GM23248 (cell line): ENCODE measurements around the gene MACROD2. TPM values are rescaled to one million over a fixed set of nuclear protein-coding genes. Genes with fewer than 3 reads are reported as not detected.
A peak's percentile ranks its signal among the peaks of the same experiment; 100 is the strongest.

Experiments
- DNase-seq: peaks from one replicate; pipeline ENCODE4 v3.0.0-alpha.2; 2015
- H2AFZ ChIP-seq: fragments of 200-600 bp; sonication (generic); 2 replicates; pipeline ENCODE4 v1.6.1; 2016; ENCODE audit warnings: antibody characterized with exemption
- H3F3A ChIP-seq: fragments of 200-600 bp; sonication (generic); 2 replicates; pipeline ENCODE4 v1.6.1; 2016; ENCODE audit warnings: mild to moderate bottlenecking, antibody characterized with exemption, mixed run types; ENCODE audit not compliant: insufficient read depth
- H3K27ac ChIP-seq: fragments of 200-600 bp; sonication (generic); 2 replicates; pipeline ENCODE4 v1.5.1; 2016; ENCODE audit warnings: mild to moderate bottlenecking
- H3K27me3 ChIP-seq: fragments of 200-600 bp; sonication (generic); replicated peaks from 2 replicates; pipeline ENCODE4 v1.6.1; 2016; ENCODE audit warnings: mild to moderate bottlenecking; ENCODE audit not compliant: insufficient read depth
- H3K36me3 ChIP-seq: fragments of 200-600 bp; sonication (generic); 2 replicates; pipeline ENCODE4 v1.6.1; 2016; ENCODE audit warnings: low read depth, mild to moderate bottlenecking
- H3K4me1 ChIP-seq: fragments of 200-600 bp; sonication (generic); 2 replicates; pipeline ENCODE4 v1.6.1; 2016; ENCODE audit warnings: mild to moderate bottlenecking; ENCODE audit not compliant: insufficient read depth
- H3K4me2 ChIP-seq: fragments of 200-600 bp; sonication (generic); one replicate; pipeline ENCODE4 v1.6.1; 2016; ENCODE audit warnings: mild to moderate bottlenecking; ENCODE audit not compliant: unreplicated experiment
- H3K4me3 ChIP-seq: fragments of 200-600 bp; sonication (generic); 2 replicates; pipeline ENCODE4 v1.5.1; 2016; ENCODE audit warnings: mild to moderate bottlenecking
- H3K79me2 ChIP-seq: fragments of 200-600 bp; sonication (generic); 2 replicates; pipeline ENCODE4 v1.6.1; 2016; ENCODE audit warnings: mild to moderate bottlenecking; ENCODE audit not compliant: insufficient read depth
- H3K9ac ChIP-seq: fragments of 200-600 bp; sonication (generic); 2 replicates; pipeline ENCODE4 v1.6.1; 2016; ENCODE audit warnings: mild to moderate bottlenecking
- H3K9me2 ChIP-seq: fragments of 200-600 bp; sonication (generic); 2 replicates; pipeline ENCODE4 v1.6.1; 2016; ENCODE audit warnings: mixed run types, mild to moderate bottlenecking, moderate library complexity; ENCODE audit not compliant: insufficient read depth
- H3K9me3 ChIP-seq: fragments of 200-600 bp; sonication (generic); one replicate; pipeline ENCODE4 v1.6.1; 2017; ENCODE audit warnings: low read depth
- H4K20me1 ChIP-seq: fragments of 200-600 bp; sonication (generic); 2 replicates; pipeline ENCODE4 v1.6.0; 2016; ENCODE audit not compliant: insufficient read depth
- EZH2 ChIP-seq: fragments of 200-600 bp; sonication (generic); IDR thresholded peaks from 2 replicates; pipeline ENCODE4 v1.6.1; 2018; ENCODE audit warnings: antibody characterized with exemption, mild to moderate bottlenecking; ENCODE audit not compliant: insufficient read depth, poor library complexity, severe bottlenecking
- EZH2phosphoT487 ChIP-seq: fragments of 200-600 bp; sonication (generic); IDR thresholded peaks from 2 replicates; pipeline ENCODE4 v1.6.1; 2018; ENCODE audit warnings: antibody characterized with exemption, moderate library complexity, mild to moderate bottlenecking, low read depth; ENCODE audit not compliant: insufficient read depth
- whole genome bisulfite sequencing, 2 experiments: methylation state at CpG; one replicate each; pipeline ENCODE4 v1.1.6; 2015 to 2017; ENCODE audit warnings: low lambda C conversion rate in 2 of 2, low coverage in 1 of 2; ENCODE audit errors: missing lambda C conversion rate in 2 of 2; 5-methylcytosine and 5-hydroxymethylcytosine counted together
- in situ Hi-C: fragments of 300-500 bp; cut with MboI; formaldehyde crosslinking; loops from 2 replicates; pipeline ENCODE4 v1.15.0; 2020
- polyA plus RNA-seq: library from polyadenylated mRNA; unstranded; fragments of >200 nt; fragmentation: Nextera tagmentation; extraction: Ambion mirVana; gene quantifications from 2 replicates; pipeline ENCODE4 v1.2.1, GENCODE V29; 2016
- total RNA-seq: library from RNA; depleted of rRNA; stranded (reverse); fragments of >200 nt; shearing (Covaris generic); gene quantifications from 2 replicates; pipeline ENCODE4 v1.2.3, GENCODE V29; 2014

Gene MACROD2
- total and polyA plus RNA-seq, 2 experiments from 2014 or later, result 1.1 to 3.1 TPM

DNA sequence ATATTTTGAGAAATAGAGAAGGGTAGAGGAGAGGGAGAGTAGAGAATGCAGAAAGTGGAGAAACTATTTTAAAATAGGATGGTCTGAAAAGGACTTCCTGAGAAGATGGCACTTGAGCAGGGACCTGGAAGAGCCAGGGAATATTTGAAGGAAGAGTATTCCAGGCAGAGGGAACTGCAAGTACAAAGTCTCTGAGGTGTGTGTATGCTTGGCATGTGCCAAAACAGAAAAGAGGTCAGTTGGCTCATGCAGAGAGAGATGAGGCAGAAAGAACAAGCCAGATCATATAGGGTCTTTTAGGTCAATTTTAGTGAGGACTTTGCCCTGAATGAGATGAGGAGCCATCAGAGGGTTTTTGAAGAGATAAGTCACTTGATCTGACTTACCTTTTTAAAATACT, 196.2 kb downstream of the MACROD2 start:
- H3K4me3 ChIP-seq, result no peak overlapping the region
- no peak overlapping the region for H3K9ac ChIP-seq
- H3K27ac ChIP-seq, result no peak overlapping the region
- no peaks in the 10 kb centered on the region for H3K9me2 ChIP-seq
- no peaks in the 10 kb centered on the region for H4K20me1 ChIP-seq
- in situ Hi-C loops, result no loop called here
- peaks cover 15% of the 10 kb centered on the region for H3K4me1 ChIP-seq
- H3K9me3 ChIP-seq, result no peaks in the 10 kb centered on the region
- no peaks in the 10 kb centered on the region for H3K36me3 ChIP-seq
- DNase-seq, result no peak
- no peak overlapping the region for H2AFZ ChIP-seq
- H3F3A ChIP-seq, result peaks cover 8% of the 10 kb centered on the region; the same call in 1 of the 2 replicates
- H3K4me2 ChIP-seq, result no peak overlapping the region
- TF ChIP-seq EZH2phosphoT487 (no peak), EZH2 (no peak)
- no peaks in the 10 kb centered on the region for H3K27me3 ChIP-seq
- no peaks in the 10 kb centered on the region for H3K79me2 ChIP-seq

DNA sequence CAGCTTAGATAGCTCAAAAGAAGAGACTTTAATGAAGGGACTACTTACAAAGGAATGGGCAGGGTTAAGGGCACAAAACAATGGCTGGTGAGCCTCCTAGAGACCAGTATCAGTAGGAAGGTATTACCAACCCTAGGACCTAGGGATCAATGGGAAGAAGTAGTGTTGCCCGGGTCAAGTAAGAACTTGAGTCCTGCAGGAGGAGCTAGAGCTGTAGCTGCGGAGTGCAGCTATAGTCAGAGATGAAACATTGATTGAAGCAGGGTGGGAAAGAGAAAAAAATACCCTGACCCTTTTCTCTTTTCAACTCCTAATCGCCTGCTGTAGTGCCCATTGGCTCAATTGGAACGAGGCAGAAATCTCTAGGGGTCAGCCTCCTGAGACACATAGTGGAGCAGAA, 198.1 kb downstream of the MACROD2 start:
- Histone ChIP-seq H3K9me2 (no peaks in the 10 kb centered on the region), H3K9ac (no peak overlapping the region), H3K27me3 (no peaks in the 10 kb centered on the region), H3F3A (peaks cover 26% of the 10 kb centered on the region), H3K27ac (no peak overlapping the region), H4K20me1 (no peaks in the 10 kb centered on the region), H3K9me3 (no peaks in the 10 kb centered on the region), H3K4me3 (no peak overlapping the region), H2AFZ (no peak overlapping the region), H3K36me3 (no peaks in the 10 kb centered on the region), H3K4me2 (no peak overlapping the region), H3K4me1 (peaks cover 33% of the 10 kb centered on the region), H3K79me2 (no peaks in the 10 kb centered on the region)
- no peak for DNase-seq
- in situ Hi-C loops, result no loop called here
- WGBS, 2 experiments, result 95% methylated on average over 4 of the region's 4 CpGs
- TF ChIP-seq EZH2phosphoT487 (no peak), EZH2 (no peak)

DNA sequence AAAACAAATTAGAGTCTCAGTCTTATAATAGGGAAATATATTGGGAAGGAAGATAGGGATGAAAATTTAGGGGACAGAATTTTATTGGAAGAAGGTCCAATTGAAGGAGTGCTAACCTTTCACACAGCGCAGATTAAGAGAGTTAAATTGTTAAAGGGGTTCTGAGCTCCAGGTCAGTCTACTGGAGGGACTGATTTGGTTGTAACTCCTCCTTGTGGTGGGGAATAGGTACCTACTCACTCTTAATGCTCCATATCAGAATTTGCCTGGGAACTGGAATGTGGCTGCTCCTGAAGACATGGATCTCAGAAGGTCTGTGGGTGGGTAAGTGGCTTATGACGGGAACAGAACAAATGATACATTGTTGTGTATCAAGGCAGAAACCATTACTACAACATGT, 198.6 kb downstream of the MACROD2 start:
- Histone ChIP-seq H3K4me1 (peaks cover 33% of the 10 kb centered on the region), H3K9ac (no peak overlapping the region), H3K4me3 (no peak overlapping the region), H3K79me2 (no peaks in the 10 kb centered on the region), H3K36me3 (no peaks in the 10 kb centered on the region), H3K4me2 (no peak overlapping the region), H3K27ac (no peak overlapping the region), H3K9me3 (no peaks in the 10 kb centered on the region), H3K9me2 (no peaks in the 10 kb centered on the region), H3F3A (peaks cover 29% of the 10 kb centered on the region), H4K20me1 (no peaks in the 10 kb centered on the region), H3K27me3 (no peaks in the 10 kb centered on the region), H2AFZ (peak overlapping the region; percentile 25; the same call in 1 of the 2 replicates)
- in situ Hi-C loops, result no loop called here
- 100% methylated on average over 2 of the region's 2 CpGs for WGBS, 2 experiments
- no peak for DNase-seq
- no peak for TF ChIP-seq EZH2
- TF ChIP-seq EZH2phosphoT487, result no peak

DNA sequence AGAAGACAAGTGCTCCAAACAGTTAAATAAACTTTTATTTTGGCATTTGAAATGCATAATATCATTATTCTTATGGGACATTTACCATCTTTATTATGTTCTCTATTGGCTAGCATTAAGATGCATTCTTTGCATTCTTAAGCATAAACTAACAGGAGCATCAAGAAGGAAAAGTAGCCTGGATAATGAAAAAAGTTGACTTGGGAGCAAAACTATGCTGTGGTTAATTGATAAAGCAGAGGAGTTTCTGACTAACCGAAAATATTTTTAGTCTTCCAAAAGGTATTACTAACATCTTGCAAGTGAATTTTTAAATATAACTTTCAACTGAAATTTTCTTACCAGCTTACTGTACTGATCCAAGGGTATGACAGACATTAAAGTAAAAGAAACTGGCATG, 201.8 kb downstream of the MACROD2 start:
- Histone ChIP-seq H3K36me3 (no peaks in the 10 kb centered on the region), H3K4me2 (peak overlapping the region; percentile 46), H3K4me1 (peaks cover 33% of the 10 kb centered on the region), H3K79me2 (no peaks in the 10 kb centered on the region), H3K9me2 (no peaks in the 10 kb centered on the region), H3K9ac (no peak overlapping the region), H3K27ac (peak overlapping the region; percentile 81), H3K4me3 (no peak overlapping the region), H3F3A (peaks cover 29% of the 10 kb centered on the region), H3K9me3 (no peaks in the 10 kb centered on the region), H2AFZ (0 out of 2 replicates have a peak overlapping the region, but pooled peaks have one; percentile 69), H3K27me3 (no peaks in the 10 kb centered on the region), H4K20me1 (no peaks in the 10 kb centered on the region)
- in situ Hi-C loops, result no loop called here
- no peak for TF ChIP-seq EZH2
- no peak for TF ChIP-seq EZH2phosphoT487
- WGBS, 2 experiments, result 0% methylated on average over 1 of the region's 1 CpG
- DNase-seq, result peak; percentile 68

DNA sequence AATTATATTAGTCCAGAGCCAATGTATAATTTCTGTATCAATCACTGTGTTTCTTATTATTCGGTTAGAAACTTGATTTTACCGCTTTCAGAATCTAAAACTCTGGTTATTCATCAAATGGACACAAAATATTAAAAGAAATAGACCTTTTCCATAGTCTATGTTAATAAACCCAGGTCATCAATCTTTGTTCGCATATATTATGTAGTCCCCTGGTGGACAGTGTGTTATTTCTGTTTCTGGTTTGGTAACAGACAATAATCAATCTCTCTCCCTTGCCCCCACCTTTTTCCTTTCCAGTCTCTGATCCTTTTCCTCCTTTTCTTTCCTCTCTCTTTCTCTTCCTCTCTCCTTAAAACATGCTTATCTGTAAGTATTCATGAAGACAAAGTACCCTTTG, 203.1 kb downstream of the MACROD2 start:
- 88 to 89% methylated on average over 3 of the region's 3 CpGs for WGBS, 2 experiments
- no peaks in the 10 kb centered on the region for H4K20me1 ChIP-seq
- peaks cover 29% of the 10 kb centered on the region for H3F3A ChIP-seq
- no peak overlapping the region for H3K4me2 ChIP-seq
- no peak for DNase-seq
- H3K79me2 ChIP-seq, result no peaks in the 10 kb centered on the region
- peak overlapping the region; percentile 69; the same call in 1 of the 2 replicates for H2AFZ ChIP-seq
- no peak overlapping the region for H3K27ac ChIP-seq
- H3K9me2 ChIP-seq, result no peaks in the 10 kb centered on the region
- H3K9me3 ChIP-seq, result no peaks in the 10 kb centered on the region
- H3K27me3 ChIP-seq, result no peaks in the 10 kb centered on the region
- H3K4me1 ChIP-seq, result peaks cover 33% of the 10 kb centered on the region
- H3K4me3 ChIP-seq, result no peak overlapping the region
- no peak for TF ChIP-seq EZH2phosphoT487
- TF ChIP-seq EZH2, result no peak
- in situ Hi-C loops, result no loop called here
- H3K9ac ChIP-seq, result no peak overlapping the region
- H3K36me3 ChIP-seq, result no peaks in the 10 kb centered on the region
